ENCODE results near the gene GHR.

GHR gene

DNA sequence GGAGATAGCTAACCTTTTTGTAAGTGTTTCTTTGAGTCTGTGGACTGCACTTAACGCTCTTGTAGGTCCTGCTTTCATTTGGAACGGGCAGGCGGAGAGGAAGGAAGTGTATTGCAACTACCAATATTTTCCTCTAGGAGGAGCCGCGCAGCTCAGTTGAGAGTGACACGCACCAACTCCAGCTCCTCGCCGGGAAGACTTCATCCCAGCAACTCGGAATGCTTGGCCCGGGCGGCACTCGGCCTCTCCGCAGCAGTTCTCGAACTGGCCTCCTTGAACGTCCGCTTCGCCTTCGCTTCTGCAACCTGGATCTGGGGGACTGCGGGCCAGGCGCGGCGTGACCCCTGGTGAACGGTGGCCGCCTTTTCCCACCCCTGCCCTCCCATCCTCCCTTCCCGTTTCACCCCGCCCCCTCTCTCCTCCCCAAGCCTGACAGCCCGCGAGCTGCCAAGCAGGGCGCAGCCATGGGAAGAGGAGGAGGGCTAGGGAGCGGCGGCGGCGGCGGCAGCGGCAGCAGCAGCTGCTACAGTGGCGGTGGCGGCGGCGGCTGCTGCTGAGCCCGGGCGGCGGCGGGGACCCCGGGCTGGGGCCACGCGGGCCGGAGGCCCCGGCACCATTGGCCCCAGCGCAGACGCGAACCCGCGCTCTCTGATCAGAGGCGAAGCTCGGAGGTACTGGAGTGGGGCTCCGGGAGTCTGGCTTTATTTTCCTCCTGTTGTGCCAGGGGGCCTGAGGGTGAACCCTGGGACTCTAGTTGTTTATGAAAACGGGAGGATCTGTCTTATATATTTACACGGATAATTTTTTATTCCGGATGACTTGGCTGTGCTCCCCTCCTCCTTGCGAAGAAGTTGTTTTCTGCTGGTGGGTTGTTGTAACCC lies at the start of gene GHR:
TSS of gene GHR (plus strand) at position 155 of the 881 bp plus-strand sequence. CDS start 142,436 bp downstream, outside the sequence.
- peak; percentile 80 for DNase-seq (ENCODE audit: low read depth)

DNA sequence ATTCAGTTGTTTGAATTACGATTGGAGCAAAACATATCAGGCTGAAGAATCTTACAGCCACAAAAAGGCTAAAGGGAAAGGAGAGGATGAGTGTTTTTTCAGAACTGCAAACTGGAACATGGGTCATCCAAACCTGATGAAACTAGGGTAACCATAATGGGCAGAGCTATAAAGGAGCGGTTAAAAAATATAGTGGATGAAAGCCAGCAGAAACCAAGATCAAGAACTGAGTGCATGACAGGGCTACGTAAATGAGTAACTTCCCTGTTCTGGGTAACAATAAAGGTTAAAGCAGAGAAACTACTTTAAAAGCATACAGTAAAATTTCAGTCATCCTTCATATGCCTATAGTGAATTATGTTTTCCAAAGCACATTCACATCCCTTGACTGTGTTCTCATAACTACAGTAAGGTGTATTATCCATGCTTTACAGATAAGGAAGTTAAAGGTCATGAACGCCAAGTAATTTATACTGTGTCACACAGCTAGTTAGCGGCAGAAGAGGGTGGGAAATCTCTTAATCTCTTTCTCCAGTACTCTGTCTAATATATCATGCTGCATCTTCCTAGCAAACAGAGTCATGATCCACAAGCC lies 48.5 kb upstream of the GHR start:
- no peak for DNase-seq (ENCODE audit: low read depth)

DNA sequence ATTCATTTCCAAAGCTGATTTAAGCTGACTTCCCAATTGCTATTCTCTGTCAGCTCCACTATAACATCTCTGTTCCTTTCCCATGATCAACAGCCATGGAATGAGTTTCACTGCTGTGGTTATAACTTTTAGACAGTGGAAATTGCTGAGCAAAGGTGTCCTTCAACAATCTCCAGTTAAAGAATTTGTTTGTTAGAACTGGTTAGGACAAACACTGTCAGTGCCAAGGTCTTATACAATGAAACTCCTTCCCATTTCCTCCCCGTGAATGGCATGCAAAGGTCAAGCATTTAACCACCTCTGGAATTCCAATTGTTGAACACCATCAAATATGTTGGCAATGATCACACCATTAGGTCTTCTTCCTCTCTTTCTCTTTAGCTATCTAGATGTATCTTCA lies 45.7 kb upstream of the GHR start:
- no peak for DNase-seq (ENCODE audit: low read depth)

DNA sequence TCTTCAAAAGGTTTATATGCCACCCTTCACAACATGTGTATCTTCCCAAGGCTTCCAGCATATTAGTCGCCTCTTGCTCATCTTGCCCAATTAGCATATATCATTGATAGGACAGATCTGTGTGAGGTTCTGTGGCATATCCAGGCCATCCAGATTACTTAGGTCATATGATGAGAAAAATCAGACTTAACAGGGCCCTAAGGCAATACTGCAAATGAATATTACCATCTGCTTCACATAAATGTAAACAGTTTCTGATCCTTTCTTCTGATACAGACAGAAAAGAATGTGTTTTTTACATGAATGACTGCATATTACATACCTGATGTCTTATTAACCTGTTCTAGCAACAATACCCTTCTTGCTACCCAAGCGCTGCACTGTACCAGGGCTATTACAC lies 41.3 kb upstream of the GHR start:
- no peak for DNase-seq (ENCODE audit: low read depth)

DNA sequence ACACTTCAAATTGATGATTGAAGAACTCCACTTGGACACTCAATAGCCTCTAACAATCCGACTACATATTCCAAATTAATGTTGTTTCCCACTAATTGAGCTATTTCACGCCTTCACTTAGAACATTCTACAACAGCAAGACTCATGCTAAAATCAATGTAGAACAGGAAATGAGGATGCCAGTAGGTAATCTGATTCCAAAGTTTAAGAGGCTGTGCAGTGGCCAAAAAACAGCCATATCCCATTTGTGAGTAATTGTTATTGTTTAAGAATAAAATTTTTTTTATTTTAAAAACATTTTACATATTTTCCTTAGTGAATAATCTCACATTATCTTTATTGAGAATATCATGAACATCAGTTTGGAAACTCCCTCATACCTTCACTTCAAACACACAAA lies 35.7 kb upstream of the GHR start:
- DNase-seq (ENCODE audit: low read depth), result no peak

DNA sequence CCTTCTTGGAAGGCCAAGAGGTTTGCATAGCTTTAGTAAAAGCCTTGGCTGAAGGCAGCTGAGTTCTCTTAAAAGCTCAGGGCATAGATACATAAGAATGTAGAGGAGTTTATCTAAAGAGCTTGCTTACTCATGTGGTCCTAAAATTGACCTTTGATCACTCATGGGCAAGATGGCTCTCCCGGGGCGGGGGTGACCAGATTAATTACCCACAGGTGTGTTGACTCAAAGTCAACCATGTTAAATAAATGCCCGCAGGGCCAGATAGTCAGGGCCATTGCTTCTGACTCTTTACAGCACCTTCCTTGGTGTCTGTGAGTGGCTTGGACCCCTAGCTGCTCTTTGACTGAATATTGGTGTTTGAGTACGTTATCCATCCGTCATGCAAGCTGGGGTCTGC lies 33.1 kb upstream of the GHR start:
- DNase-seq (ENCODE audit: low read depth), result no peak

DNA sequence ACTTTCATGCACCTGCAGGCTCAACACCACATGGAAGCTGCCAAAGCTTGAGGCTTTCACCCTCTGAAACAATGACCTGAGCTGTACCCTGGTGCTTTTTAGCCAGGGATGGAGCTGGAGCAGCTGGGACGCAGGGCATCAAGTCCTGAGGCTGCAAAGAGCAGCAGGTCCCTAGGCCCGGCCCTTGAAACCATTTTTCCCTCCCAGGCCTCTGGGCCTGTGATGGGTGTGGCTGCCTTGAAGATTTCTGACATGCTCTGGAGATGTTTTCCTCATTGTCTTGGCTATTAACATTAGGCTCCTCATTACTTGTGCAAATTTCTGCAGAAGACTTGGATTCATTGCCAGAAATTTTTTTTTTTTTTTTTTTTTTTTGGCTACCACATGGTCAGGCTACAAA lies 30.3 kb upstream of the GHR start:
- no peak for DNase-seq (ENCODE audit: low read depth)

DNA sequence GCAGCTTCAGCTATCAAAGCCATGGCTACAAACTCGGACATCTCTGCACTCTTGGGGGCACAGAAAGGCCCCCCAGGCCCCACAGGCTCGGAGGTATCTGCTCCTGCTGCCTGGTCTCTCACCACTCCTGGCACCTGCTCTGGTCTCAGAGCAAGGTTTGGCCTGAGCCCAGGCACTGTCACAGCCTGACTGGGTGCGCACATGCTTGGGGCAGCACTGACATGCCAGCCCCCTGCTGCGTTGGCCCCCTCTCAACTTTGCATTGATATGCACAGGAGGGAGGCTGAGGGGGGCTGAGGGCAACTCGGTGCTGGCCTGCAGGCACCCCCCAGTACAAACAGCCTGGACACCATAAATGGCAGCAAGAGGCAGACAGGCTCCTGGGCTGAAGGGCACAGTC lies 27.1 kb upstream of the GHR start:
- no peak for DNase-seq (ENCODE audit: low read depth)

DNA sequence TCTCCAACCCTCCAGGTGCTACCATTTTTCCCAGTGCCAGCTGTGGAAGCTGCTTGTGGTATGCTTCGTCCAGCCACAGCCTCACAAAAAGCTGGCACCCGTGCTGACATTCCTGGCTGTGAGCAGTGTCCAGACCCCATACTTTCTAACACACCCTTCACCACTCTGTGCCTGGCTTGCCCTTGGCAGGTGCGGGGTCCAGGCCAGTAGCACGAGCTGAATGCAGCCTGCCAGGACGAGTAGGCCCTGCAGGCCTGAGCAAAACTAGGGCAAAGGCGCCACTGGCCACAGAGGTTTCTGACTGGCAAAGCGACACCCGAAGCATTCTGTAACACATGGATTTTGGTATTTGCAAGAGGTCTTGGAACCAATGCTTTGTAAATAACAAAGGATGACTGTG lies 26.0 kb upstream of the GHR start:
- no peak for DNase-seq (ENCODE audit: low read depth)

DNA sequence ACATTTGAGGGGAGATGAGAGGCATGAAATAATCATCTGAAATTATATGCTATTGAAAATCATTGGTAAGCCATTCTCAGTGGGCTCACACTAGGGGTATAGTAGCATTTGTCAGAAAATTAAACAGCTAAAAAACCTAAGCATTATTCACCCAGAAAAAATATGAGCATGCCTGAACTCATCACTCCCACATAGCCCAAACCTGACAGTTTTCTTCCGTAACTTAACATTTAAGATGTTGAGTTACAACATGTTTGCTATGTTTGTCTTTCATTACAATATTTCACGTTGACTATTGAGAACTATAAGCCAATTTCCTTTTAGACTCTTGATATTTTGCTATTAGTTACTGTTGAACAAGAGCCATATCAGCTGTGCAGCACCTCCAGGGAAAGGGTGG lies 23.5 kb upstream of the GHR start:
- no peak for DNase-seq (ENCODE audit: low read depth)

DNA sequence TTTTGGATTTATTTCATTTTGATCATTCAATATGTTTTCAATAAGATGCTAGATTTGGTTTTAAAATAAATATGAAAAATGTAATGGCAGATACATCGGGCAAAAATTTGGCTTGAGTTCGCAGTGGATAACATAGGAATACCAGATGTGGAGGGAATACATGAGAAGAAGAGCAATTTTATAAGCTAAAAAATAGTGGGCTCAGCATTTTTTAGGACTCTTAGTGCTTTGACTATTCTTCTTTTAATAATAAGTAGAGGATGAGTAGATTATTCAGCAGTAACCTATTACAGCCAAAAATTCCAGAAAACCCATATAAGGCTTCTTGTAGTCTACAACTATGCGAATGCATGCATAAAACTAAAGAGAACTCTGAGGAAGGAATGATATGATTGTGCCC lies 22.8 kb upstream of the GHR start:
- DNase-seq (ENCODE audit: low read depth), result no peak

DNA sequence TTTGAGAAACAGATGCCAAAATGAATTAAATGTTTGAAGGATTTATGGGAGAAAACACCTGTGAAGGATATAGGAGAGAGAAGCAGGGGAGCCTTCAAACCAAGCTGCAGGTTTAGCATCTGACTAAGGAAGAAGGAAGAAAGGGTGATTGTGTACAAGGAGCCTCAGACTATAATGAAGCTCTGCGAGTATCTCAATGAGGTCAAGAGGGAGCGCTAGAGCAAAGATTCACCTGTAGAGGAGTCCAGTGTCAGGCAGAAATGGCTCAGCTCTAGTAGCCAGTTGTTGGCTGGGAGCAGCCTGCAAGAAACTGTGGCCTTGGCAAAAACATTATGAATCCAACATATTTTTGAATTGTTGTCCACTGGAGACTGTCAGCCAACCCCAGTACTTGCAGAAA lies 20.0 kb upstream of the GHR start:
- no peak for DNase-seq (ENCODE audit: low read depth)

DNA sequence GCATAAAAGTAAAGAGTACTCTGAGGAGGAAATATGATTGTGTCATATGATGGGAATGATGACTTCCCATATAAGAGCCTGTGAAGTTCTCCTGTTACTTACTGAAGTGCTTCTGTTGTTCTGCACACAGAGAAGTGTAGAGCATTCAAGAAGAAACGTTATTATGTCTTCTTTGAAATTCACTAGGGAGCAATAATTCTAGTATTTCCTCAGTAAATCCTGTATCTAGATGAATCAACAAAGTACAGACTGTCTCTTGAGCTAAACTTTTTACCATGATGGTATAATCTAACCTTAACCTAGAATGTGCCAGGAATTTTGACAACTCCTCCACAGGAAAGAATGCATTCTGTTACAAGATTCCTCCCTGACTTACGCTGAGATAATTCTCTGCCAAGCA lies 18.9 kb upstream of the GHR start:
- no peak for DNase-seq (ENCODE audit: low read depth)

DNA sequence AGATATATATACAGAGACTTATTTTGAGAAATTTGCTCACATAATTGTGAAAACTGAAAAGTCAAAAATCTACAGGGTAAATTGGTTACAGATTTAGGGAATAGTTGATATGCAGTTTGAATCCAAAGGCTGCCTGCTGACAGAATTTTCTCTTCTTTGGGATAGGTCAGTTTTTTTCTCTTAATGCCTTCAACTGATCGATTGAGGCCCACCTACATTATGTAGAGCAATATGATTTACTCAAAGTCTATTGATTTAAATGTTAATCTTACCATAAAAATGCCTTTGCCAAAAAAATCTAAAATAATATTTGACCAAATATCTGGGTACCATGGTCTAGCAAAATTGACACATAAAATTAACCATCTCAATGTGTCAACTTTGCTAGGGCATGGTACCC lies 3.9 kb upstream of the GHR start:
- no peak for DNase-seq (ENCODE audit: low read depth)

DNA sequence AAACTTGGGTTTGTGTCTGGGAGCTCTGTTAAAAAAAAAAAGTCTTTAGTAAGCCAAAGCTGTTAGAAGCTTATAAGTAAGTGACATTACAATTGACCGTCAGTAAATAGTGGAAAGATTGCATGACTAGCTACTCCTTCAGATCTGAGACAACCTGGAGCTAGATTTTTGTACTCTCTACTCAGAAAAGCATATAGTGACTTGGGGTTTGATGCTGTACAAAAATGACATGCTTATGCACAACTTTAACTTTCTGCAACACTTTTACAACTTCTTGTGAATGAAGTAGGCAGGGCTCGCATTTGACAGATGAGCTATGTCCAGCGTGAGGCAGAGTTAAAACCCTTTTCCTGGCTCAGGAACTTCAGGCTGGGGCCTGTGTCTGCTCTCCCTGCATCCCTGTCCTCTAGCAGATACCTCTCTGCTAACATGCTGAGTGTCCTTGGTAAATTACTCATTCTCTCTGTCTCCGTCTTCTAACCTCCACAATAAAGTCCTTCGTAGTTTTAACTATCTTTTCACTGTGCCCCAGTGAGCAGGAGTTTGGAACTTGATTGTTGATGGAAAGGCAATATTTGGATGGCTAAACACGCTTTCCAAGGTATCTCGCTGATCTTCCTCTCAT lies 471 bp upstream of the GHR start:
- DNase-seq (ENCODE audit: low read depth), result no peak

DNA sequence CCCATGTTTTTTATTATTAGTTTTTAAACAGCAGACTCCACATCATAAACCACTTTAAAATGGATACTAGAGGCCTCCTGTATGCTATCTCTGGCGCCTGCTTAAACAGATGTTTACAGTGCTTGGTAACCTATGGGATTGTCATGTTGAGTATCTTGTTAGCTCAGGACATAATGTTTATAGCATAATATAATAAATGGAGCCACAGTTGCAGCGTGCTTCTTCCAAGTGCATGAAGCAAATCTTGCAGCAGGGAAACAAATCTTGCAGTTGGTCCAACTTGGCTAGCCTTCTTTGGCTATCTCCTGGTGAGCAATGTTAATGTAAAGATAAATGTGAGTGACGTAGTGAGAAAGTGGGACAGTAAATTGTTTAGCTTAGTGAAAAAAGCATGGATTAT lies 2.8 kb downstream of the GHR start:
- no peak for DNase-seq (ENCODE audit: low read depth)

DNA sequence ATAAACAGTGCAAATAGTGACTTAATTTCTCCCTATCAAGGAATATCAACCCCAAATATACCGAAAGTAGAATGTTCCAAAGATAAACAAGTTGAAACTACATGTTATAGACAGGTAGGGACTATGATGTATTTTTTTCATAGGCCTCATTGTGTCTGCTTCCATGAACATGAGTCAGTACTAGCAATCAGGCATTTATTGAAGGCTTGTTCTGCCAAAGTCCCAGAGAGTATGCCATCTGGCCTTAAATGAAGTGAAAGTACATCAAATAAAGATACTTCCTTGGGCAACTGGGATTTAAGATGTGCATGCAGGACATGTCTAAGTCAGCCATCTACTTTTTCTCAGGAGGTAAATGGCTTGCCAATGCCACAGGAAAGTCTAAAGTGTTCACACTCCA lies 6.5 kb downstream of the GHR start:
- DNase-seq (ENCODE audit: low read depth), result no peak

DNA sequence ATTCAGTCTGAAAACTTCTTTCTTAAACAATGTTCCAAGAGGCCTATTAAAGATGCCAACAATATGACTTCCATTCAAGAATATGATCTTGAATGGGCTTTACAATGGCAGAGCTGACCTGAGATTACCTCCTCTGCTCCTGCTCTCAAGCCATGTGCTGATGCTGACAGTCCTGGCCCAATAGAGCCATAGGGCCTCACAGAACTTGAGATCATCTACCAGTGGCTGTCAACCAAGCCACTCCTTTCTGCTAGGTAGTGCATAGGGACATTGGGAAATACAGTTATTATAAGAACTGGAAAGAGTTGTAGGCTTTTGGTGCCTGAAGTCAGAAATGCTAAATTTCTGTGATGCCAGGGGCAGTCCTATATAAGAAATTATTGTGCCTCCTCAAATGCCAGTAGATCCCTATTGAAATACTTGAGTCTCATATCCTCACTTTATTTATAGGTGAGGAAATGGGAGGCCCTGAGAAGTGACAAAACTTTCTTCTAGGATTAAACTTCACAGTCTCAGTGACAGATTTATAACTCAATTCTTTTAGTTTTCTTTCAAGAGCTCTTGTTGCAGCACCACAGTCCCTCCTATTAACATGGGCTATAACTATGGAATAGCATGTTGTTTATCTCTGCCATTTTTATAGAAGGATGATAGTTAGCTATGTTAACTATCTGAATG lies 10.9 kb downstream of the GHR start:
- no peak for DNase-seq (ENCODE audit: low read depth)

DNA sequence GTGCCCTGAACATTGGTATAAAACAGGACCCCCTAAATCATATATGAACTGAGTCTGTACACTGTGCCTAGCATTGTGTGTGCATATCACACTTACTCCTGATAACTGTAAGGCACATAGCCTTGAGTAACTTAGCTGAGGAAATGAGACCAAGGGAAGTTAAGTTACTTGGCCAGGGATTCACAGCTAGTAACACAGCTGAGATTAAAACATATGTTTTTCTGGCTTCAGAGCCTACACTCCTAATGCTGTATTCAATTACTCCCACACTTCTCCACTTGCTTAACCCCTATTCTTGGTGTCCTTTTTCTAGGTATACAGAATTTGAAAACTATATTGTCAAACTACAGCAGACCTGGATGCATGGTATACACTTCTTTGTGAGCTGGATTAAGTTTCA lies 12.8 kb downstream of the GHR start:
- DNase-seq (ENCODE audit: low read depth), result no peak

DNA sequence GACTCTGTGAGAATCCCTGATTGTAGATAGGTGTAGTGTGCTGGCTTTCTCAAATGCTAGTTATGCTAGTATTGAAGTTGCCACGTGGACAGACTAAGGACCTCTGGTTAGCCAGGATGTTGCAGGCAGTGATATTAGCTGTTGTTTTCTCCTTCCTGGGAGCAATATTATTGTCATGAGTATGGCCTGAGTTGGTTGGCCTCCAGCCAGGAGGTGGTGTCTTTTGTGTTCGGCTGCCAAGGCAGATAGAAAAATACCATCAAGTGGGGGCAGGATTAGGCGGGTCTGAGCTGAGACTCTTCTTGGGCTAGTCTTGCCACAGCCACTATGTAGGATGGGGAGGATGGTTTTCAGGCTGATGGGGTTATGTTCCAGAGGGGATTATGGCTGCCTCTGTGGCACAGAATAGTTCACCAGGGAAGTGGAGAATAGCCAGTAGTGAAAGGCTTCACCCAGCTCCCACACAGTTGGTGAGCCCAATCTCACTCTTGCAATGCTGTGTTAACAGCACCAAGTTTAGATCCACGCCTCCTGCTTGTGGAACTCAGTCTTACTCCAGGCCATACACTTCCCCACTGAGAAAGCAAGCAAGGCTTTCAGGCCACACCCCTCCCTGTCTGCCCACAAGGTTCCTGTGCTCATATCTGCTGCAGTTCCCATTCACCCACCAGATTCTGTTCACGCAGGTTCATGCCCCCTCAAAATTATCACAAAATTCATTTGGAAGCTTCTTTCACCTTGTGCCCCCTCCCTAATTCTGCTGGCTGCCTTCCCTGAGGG lies 31.2 kb downstream of the GHR start:
- DNase-seq (ENCODE audit: low read depth), result no peak

DNA sequence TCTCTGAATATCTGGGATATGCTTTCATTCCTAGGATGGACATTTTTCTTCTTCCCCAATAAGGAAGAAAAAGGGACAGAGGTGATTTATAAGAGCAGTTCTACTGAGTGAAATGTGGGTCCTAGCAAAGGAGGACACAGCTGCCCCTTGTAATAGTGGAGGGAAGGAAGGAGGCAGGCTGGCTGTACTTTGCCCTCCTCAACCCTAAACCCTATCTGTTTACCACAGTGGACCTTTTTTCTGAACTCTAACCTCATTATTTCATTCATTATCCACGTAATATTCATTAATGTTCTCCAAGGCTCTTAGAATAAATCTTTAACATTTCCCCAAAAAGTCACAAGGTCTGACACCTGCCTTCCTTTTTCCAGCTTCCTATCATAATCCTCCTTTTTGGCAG lies 37.8 kb downstream of the GHR start:
- DNase-seq (ENCODE audit: low read depth), result no peak

DNA sequence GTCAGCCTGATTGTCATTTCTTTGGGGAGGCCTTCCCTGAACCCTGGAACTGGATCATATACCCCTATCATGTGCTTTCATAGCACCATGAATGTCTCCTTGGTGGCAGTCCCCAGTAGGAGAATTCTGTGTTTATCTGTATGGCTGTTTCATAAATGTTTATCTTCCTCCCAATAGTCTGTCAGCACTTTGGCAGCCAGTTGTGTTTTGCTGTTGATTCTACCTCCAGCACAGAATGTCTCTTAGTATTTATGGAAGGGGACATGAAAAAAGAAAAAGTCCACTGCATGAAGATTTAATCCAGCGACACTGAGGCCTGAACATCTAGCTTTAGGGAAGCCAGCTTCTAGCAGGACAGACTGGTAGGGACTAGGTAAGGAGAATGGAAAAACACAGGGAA lies 38.3 kb downstream of the GHR start:
- no peak for DNase-seq (ENCODE audit: low read depth)
